Measurements from ENCODE around the gene ATF6B. TPM values are rescaled to one million over a fixed set of nuclear protein-coding genes. Genes with fewer than 3 reads are reported as not detected.
"Not testable (repeated sequence)": the region's sequence is repeated elsewhere in the genome, so short reads cannot be mapped to it uniquely, and the experiment has no call there.

ATF6B gene
- total RNA-seq, 2 donors from 2014 or later, result 83.3 to 131 TPM

DNA sequence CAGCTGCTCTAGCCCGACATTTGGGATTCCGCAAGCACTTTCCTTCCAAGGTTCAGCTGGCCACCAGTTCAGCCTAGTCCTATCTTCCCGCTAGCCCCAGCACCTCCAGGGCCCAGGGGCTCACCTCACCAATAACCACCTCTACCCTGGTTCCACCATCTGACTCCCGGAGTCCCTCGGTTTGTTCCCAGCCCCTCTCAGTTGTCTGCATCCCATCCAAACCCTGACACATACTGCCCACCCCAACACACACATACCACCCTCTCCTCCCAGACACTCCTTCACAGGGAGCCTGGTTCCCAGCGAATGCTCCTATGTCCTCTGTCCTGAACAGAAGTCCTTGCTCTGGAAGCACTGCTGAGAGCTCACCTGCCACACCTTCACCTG lies 19.3 kb downstream of the ATF6B start:
- peak overlapping the region; percentile 37 for H3K27ac ChIP-seq

DNA sequence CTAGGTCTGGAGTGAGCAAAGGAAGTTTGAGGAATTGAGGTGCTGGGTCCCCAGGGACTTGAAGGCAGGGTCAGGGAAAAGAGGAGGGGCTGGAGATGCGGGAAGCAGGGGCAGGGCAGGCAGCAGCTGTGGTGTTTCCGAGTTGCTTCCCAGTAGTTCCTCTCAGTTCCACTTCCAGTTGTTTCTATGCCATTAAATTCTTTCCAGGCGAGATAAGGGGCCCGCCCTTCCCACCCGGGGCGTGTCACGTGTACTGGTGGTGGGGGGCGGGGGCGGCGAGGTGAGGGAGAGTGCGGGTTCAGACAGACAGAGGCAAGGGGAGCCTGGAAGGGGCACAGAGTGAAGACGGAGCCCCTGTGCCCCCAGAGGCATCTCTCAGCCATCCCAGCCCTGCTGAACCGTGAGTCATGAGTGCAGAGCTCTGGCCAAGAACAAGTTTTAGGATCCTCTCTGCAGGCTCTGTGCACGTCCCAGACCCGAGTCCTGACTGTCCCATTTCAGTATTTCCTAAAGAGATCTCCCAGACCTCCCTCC lies 19.9 kb downstream of the ATF6B start:
- H3K36me3 ChIP-seq, result no peaks in the 10 kb centered on the region
- TF ChIP-seq, protein P1, sequence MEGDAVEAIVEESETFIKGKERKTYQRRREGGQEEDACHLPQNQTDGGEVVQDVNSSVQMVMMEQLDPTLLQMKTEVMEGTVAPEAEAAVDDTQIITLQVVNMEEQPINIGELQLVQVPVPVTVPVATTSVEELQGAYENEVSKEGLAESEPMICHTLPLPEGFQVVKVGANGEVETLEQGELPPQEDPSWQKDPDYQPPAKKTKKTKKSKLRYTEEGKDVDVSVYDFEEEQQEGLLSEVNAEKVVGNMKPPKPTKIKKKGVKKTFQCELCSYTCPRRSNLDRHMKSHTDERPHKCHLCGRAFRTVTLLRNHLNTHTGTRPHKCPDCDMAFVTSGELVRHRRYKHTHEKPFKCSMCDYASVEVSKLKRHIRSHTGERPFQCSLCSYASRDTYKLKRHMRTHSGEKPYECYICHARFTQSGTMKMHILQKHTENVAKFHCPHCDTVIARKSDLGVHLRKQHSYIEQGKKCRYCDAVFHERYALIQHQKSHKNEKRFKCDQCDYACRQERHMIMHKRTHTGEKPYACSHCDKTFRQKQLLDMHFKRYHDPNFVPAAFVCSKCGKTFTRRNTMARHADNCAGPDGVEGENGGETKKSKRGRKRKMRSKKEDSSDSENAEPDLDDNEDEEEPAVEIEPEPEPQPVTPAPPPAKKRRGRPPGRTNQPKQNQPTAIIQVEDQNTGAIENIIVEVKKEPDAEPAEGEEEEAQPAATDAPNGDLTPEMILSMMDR (IDR thresholded peaks at IDR 0.05), result no peak
- H3K27me3 ChIP-seq, result no peaks in the 10 kb centered on the region
- no peaks in the 10 kb centered on the region for H3K9me3 ChIP-seq
- DNase-seq, result peak; percentile 36
- peak overlapping the region; percentile 37 for H3K27ac ChIP-seq
- H3K4me3 ChIP-seq, result peak overlapping the region; percentile 15
- H3K4me1 ChIP-seq, result peaks cover 8% of the 10 kb centered on the region
- intact Hi-C loops (cut with DNase I), result no loop called here
- peak overlapping the region; percentile 43 to 61 for H3K9ac ChIP-seq (ENCODE audit: low read depth in 2 of 2, low read length in 2 of 2)

More for the DNA sequence above, 19.3 kb downstream of the ATF6B start:
- Histone ChIP-seq H3K9ac (ENCODE audit: low read depth in 2 of 2, low read length in 2 of 2) (peak overlapping the region; percentile 43 to 61), H3K4me3 (peak overlapping the region; percentile 15), H3K4me1 (peaks cover 8% of the 10 kb centered on the region), H3K27me3 (no peaks in the 10 kb centered on the region), H3K36me3 (no peaks in the 10 kb centered on the region), H3K9me3 (no peaks in the 10 kb centered on the region)
- no peak for DNase-seq
- TF ChIP-seq, protein P1 (IDR thresholded peaks at IDR 0.05), result no peak
- intact Hi-C loops (cut with DNase I), result no loop called here

DNA sequence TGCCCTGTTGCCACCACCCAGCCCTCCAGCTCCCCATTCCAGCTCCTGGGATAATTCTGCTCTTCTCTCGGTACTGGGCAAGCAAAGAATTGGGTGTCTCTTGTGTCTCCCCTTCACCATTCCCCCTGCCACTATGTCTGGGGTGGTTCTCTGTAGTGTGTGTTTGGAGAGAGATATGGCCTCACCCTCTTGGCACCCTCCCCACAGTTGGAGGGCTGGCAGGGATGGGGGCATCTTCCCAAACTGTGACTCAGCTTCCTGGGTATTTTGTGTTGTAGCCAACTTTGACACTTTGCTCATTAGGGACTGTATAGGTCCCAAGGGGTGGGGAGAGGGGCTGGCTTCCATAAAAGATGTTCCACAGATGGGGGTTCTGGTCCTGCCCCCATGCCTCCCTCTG lies 20.6 kb downstream of the ATF6B start:
- Histone ChIP-seq H3K4me3 (no peak overlapping the region), H3K4me1 (peaks cover 8% of the 10 kb centered on the region), H3K9ac (ENCODE audit: low read depth in 2 of 2, low read length in 2 of 2) (peak overlapping the region in 1 of 2 donors; percentile 43), H3K9me3 (no peaks in the 10 kb centered on the region), H3K36me3 (no peaks in the 10 kb centered on the region), H3K27me3 (no peaks in the 10 kb centered on the region), H3K27ac (peak overlapping the region; percentile 37)
- TF ChIP-seq, protein P1 (IDR thresholded peaks at IDR 0.05), result no peak
- DNase-seq, result no peak
- intact Hi-C loops (cut with DNase I), result no loop called here

DNA sequence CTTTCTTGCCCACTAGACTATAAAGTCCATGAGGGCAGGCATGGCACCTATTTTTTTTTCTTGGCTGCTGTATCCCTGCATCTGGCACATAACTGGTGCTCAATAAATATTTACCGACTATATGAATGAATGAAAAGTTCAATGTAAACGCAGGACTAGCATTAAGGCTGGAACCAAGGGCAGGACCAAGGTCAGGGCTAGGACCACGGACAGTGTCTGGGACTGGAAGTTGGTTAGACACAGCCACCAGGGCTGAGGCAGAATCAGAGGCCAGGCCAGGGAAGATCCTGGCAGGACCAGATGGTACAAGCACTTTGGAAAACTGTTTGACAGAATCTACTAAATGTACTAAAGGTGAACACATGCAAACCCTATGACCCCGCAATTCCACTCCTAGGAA lies 22.6 kb downstream of the ATF6B start:
- H3K9me3 ChIP-seq, result no peaks in the 10 kb centered on the region
- no peak overlapping the region for H3K27ac ChIP-seq
- no peaks in the 10 kb centered on the region for H3K27me3 ChIP-seq
- H3K36me3 ChIP-seq, result no peaks in the 10 kb centered on the region
- peaks cover 8% of the 10 kb centered on the region for H3K4me1 ChIP-seq
- no peak overlapping the region for H3K9ac ChIP-seq (ENCODE audit: low read depth in 2 of 2, low read length in 2 of 2)
- intact Hi-C loops (cut with DNase I), result no loop called here
- no peak overlapping the region for H3K4me3 ChIP-seq
- TF ChIP-seq, protein P1 (IDR thresholded peaks at IDR 0.05), result no peak
- DNase-seq, result no peak

DNA sequence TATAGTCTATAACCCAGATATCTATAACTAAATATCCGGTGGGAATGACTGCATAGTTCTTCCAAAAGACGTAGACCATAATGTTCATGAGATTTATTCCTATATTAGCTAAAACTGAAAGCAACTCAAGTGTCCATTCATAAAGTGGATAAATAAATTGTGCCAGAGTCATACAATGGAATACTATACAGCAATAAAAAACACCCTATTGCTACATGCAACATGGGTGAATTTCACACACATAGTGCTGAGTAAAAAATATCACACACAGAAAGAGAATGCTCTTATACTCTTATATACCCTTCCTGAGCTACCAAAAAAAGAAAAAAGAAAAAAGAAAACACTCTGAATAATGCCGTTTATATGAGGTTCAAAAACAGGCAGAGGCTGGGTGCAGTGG lies 25.8 kb downstream of the ATF6B start:
- Histone ChIP-seq H3K9me3 (no peaks in the 10 kb centered on the region), H3K9ac (ENCODE audit: low read depth in 2 of 2, low read length in 2 of 2) (no peak overlapping the region), H3K27me3 (peaks cover under 1% of the 10 kb centered on the region), H3K36me3 (no peaks in the 10 kb centered on the region), H3K4me3 (no peak overlapping the region), H3K27ac (no peak overlapping the region), H3K4me1 (no peaks in the 10 kb centered on the region)
- TF ChIP-seq, protein P1 (IDR thresholded peaks at IDR 0.05), result no peak
- DNase-seq, result no peak
- intact Hi-C loops (cut with DNase I), result no loop called here

DNA sequence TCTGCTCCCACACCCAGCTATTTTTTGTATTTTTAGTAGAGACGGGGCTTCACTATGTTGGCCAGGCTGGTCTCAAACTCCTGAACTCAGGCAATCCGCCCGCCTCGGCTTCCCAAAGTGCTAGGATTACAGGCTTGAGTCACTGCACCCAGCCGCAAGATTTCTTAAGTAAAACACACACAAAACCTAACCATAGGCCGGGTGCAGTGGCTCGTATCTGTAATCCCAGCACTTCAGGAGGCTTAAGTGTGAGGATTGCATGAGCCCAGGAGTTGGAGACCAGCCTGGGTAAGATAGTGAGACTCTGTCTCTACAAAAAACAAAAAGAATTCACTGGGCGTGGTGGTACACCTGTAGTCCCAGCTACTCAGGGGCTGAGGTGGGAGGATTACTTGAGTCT lies 27.8 kb downstream of the ATF6B start:
- H3K4me1 ChIP-seq; H3K27ac ChIP-seq; DNase-seq; H3K4me3 ChIP-seq; H3K9me3 ChIP-seq; intact Hi-C loops (cut with DNase I); H3K36me3 ChIP-seq; H3K9ac ChIP-seq (ENCODE audit: low read depth in 2 of 2, low read length in 2 of 2): not testable (repeated sequence)
- peaks cover 21% of the 10 kb centered on the region for H3K27me3 ChIP-seq

All from colonic mucosa (tissue), 4 donors.